Head of caudate nucleus (tissue), 42 donors: ENCODE measurements around the gene ERG.

Experiments
- DNase-seq, 42 donors: peaks; one replicate each; pipeline versions ENCODE4 v3.0.0 to v3.0.0-alpha.2; 2020 to 2021; ENCODE audit warnings: mixed read lengths in 7 of 42
- intact Hi-C: fragments of 100-400 bp; cut with DNase I; formaldehyde crosslinking; loops from one replicate; pipeline ENCODE4 v1.15.0; 2022

Gene ERG

DNA sequence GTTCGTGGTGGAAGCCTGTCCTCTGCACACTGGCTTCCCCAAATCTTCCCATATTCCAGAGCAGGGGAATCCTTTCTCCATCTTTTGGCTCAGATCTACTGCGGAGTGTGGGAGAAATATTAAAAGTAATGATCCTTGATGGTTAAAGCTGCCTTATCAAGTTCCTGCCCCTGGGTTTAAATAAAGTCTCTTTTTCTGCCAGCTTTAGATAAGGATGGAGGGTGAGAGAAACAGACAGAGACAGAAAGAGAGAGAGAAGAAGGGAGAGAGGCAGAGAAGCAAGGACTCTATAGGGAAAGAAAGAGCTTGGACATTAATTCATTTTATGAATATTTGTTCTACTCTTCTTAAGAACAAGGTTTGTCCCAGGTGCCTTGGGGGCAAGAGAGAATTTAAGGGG is 143.5 kb downstream of the ERG start:
- intact Hi-C loops, result loop anchor here (5.0 to 10.0 kb wide), 2 partner anchors 137 to 640 kb away; no protein-coding TSS in a partner anchor
- DNase-seq, result no peak

DNA sequence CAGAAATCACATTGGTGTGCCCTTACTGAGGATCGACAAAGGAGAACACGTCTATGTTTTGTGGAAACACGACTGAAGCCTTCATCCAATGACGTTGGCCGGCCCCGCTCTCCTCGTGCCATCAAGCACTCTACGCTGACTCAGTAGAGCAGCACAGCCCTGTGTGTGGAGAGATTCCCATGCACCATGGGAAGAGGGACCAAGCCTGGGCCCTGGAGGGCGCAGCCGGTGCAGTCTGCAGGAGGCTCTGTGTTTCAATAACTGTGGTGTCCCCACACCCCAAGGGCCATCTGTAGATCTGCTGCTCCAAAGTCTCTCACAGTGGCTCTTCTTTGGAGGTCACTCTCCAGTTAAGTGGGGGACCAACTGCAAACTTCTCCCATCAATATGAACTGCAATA is 144.0 kb downstream of the ERG start:
- no peak for DNase-seq
- intact Hi-C loops, result loop anchor here (10.0 kb wide), 1 partner anchor 639 kb away; no protein-coding TSS in a partner anchor

DNA sequence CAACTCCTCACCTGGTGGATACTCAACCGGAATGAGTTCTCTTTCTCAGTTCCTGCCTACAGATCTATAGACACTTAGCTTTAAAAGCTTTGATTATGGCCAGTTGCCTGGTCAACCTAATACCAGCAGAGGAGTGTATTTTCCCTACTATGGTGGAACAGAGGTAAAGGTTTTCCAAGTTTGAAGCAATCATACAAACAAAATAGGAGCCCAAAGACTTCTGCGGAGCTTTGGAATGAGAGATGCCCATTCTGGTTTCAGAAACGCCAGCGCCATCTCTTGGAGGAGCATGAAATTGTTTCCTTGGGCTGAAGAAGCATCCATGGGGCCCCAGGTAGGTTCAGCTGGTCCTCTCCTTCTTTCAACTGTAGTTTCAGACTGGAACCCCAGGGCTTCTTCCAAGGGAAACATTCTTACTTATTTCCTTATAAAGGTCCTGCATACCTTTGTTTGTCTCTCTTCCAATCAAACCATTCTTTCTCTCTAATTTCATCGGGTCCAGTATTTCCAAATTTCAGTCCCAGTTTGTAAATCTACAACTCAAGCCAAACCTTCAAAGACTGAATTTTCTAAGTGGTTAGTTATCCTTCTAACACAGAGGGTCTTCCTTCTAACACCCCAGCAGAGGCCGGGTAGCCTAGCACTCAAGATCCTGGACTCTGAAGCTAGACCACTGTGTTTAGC is 145.6 kb downstream of the ERG start:
- intact Hi-C loops, result loop anchor here (10.0 kb wide), 1 partner anchor 638 kb away; no protein-coding TSS in a partner anchor
- peak in 35 of 42 donors; percentile 12 to 76 (median 38) for DNase-seq

DNA sequence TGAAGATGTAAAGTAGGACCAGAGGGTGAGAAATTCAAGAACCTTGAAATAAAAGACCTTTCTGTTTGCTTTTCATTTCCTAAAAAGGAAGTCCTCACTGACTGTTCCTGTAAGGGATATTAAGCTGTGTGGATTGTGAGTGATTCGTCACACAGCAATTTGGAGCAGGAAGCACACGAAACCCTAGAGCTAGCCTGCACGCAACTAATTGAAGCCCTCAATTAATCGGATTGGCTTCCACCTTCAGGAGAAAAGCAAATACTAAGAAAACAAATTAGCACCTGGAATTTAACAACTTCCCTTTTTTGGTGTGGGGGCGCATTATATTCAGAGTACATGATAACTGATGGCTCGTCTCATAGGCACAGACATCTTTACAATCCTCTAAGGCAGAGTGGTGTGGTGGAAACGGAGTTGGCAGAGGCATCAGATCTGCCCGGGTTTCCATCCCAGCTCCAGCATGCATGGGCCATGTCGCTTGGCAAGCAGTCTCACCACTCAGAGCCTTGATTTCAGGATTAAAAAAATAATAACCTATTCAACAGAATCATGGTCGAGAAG is 146.2 kb downstream of the ERG start:
- peak in 1 of 42 donors; percentile 32 for DNase-seq
- intact Hi-C loops, result loop anchor here (10.0 kb wide), 1 partner anchor 637 kb away; no protein-coding TSS in a partner anchor

DNA sequence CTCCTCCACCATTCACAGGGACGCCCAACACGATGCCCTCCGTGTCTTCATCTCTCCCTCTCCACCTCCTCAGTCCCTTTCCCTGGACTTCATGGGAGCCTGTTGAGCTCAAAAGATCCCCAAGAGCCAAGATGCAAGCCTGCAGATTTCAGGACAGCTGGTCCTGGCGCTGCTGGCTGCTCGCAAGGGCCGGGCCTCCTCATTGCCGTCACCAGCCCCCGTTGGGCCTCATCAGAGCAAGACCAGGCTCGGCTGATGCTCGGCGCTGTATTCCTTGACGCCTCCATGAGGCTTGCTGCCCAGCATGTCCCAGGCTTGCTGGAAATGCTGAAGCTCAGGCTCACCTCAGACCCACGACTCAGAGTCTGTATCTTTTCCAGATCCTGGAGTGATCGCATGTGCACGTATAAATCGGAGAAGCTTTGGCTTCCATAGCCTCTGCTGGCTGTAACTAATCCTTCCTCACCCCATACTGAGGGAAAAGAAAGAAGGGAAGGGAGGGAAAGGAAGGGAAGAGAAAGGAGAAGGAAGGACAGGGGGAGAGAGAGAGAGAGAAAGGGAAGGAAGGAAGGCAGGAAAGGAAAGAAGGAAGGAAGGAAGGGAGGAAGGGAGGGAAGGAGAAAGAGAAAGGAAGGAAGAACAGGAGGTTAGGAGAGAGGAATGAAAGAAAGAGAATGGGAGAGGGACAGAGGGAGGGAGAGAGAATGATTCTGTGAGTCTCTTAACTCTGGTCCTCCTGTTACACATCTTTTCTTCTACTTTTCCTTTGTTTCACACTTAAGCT is 146.9 kb downstream of the ERG start:
- intact Hi-C loops, result loop anchor here (10.0 kb wide), 1 partner anchor 637 kb away; no protein-coding TSS in a partner anchor
- peak in 1 of 42 donors; percentile 30 for DNase-seq

DNA sequence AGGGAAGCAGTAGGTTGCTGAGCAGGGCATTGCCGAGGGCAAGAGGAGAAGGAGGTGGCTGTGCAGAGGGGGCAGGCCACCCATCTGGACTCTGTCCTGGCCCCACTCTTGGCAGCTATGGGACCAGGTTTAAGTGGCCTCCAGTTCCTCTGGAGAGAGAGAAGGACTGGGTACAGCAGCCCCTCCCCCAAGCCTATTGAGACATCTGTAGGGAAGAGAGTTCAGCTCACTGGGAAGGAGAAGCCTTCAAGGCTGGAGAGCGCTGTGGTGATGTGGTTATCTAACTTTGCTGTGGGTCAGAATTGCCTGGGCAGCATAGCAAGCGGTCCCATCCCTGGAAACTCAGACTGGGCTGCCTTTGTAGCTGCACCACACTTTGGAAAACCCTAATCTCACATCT is 147.6 kb downstream of the ERG start:
- intact Hi-C loops, result loop anchor here (10.0 kb wide), 1 partner anchor 636 kb away; no protein-coding TSS in a partner anchor
- no peak for DNase-seq

DNA sequence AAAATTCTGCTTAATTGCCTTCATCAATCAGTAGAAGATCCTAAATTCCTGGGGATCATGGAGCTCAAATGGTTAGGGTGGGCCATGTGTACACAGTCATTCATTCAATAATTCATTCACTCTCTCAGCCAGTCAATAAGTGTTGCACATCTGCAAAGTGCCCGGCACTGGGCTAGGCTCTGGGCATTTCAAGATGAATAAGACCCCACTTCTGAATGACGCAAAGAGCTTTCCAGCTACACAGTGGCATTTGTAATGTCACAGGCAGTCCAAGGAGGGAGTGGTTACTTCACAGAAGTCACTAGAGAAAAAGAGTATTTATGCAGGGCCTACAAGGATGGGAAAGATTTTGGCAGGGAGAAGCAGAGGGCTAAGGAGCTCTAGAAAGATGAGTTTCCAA is 148.3 kb downstream of the ERG start:
- DNase-seq, result peak in 1 of 42 donors; percentile 18
- intact Hi-C loops, result loop anchor here (10.0 kb wide), 1 partner anchor 635 kb away; no protein-coding TSS in a partner anchor

DNA sequence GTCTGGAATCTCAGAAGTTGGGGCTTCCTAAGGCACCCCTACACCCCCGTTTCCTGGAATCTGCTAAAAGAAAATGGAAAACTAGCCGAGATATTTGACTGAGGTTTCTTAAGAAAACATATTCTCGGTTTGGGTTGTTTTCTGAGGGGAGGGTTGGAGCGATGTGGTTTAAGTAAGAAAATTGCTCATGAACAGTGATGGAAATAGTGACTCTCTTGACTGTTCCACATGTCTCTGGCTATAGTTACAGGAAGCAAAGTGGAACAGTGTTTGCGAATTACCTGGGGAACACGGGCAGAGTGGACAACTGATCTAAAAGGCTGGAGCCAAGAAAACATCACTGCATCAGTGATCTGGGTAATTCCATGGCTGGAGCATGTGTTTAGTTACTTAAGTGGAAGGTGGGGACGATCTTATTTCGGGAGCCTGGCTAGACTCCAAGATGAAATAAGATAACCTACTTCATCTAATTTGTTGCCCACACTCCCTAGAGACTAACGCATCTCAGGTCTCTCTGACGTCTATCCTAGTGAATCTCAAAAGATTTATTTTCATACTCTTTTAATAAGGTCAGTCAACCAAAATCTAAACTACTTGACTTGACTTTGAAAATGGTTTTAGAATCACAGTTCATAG is 149.0 kb downstream of the ERG start:
- intact Hi-C loops, result no loop called here

DNA sequence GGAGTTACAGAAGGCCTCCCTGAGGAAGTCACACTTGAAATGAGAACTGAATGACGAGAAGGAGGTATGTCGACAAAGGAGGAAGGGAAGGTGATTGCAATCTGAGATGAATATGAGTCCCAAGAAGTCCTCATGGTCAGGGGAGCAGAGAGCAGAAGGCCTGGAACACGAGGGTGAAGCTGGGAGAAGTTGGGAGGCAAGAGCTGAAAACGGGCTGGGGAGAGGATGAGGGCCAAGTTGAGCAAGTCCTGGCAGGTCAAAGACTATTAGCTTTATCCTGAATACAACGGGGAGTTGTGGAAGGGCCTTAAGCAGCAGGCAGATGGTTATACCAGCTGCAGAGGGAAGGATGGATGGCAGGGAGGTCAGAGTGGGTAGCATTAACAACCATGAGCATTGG is 152.0 kb downstream of the ERG start:
- DNase-seq, result no peak
- intact Hi-C loops, result no loop called here

More for the DNA sequence above, 149.0 kb downstream of the ERG start:
- DNase-seq, result peak in 1 of 42 donors; percentile 24

DNA sequence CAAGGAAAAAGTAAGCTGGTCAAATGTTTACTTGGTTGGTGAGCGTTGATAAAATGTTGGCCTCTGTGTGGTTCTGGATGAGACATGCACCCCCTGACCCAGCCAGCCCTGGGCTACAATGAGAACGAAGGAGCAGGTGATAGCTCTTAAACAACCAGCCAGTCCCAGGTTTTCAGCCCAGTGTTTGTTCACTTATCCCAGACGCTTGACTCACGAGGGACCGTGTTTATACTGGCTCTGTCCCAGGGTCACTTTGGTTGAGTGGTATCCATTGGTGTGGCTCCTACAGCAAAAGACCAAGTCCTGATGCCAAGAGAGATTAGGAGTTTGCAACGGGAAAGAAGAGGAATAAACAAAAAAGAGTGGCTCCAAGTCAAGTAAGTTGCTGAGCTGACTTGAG is 154.6 kb downstream of the ERG start:
- intact Hi-C loops, result no loop called here
- no peak for DNase-seq

DNA sequence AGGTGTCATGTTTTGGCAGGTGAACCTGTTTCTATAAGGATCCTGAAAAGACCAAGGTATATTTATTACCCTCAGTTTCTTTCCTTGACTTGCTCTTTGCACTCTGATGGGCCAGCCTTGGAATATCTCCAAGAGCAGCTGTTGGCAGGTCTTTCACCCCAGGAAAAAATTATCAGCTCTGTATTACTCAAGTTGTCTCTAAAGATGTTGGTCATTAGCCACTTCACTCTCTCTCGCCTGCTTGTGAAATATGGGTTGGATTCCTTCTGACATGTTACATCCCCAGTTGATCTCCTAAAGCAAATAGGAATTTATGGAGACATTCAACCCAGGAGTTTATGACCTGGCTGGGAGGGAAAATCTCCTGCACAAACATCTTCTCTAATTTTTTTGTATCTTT is 155.5 kb downstream of the ERG start:
- DNase-seq, result no peak
- intact Hi-C loops, result no loop called here

DNA sequence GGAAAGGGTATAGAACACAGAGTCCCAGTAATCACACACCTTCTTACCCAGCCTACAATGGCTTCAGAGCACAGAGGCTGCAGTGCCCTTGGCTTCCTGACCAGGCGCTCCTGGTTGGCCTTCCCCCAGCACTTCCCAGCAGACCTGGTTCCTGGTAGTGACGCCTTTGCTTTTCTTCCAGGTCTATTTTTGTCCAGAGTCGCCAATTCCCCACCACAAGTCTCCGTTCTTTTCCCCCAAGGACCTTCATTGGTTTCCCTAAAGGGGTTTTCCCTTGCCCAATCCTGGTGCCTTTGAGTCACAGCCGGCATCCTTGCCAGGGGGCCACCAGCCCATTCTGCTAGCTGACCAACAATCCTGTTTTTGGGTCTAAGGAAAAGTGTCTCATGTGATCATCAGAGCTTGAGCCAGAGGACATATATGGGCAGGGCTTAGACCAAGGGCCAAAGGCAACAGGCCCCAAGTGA is 156.7 kb downstream of the ERG start:
- no peak for DNase-seq
- intact Hi-C loops, result no loop called here

DNA sequence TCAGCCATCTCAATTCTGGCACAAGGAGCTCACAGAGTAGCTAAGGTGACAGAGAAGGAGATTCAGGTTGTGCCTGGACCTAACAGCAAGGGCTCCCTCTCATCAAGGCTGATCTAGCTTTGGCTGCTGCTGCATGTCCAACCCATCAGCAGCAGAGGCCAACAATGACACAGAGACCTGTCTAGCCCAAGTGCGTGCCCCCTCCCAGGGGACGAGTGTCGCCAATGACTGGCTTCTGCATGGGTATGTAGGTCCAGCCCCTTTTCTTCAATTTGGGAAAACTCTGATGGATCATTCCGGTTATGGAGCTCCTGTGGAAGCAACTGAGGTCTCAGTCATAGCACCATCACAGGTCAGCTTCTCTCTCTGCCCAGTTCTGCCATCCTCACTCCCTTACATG is 158.1 kb downstream of the ERG start:
- no peak for DNase-seq
- intact Hi-C loops, result no loop called here

DNA sequence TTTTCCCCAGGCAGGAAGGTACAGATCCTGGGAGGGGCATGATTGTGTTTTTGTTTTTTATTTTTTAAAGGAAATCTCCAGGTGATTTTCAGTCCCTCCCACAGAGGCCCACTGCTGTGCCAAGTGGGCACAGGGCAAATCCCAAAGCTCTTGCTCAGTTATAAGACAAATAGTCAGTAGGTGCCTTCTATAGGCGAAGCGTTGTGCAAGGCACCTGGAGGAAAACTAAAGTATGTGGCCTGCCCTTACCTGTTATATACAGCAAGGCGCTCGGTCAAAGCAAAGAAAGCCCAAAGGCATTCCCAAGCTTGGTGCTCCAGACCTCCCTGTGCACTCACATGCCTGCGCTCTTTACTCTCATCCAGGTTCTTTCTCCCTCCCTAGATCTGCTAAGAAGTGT is 160.5 kb downstream of the ERG start:
- intact Hi-C loops, result no loop called here
- DNase-seq, result no peak

DNA sequence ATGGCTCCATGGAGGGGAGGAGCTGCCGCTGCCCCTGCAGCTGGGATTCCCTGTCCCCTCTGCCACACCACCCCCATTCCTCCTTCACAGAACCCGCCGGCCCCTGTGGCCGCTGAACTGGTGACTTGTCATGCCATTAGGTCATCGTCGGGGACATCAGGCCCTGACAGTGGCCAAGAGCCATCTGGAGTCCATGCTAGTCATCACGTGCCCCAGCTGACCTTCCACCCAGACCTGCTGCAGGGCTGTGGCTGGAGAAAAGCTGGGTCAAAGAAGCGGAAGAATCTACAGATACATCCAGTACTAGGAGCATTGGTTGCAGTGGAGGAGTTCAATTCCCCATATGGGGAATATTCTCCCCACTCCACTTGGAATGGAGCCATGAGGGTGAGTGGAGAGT is 163.4 kb downstream of the ERG start:
- DNase-seq, result peak in 7 of 42 donors; percentile 10 to 48 (median 18)
- intact Hi-C loops, result no loop called here

DNA sequence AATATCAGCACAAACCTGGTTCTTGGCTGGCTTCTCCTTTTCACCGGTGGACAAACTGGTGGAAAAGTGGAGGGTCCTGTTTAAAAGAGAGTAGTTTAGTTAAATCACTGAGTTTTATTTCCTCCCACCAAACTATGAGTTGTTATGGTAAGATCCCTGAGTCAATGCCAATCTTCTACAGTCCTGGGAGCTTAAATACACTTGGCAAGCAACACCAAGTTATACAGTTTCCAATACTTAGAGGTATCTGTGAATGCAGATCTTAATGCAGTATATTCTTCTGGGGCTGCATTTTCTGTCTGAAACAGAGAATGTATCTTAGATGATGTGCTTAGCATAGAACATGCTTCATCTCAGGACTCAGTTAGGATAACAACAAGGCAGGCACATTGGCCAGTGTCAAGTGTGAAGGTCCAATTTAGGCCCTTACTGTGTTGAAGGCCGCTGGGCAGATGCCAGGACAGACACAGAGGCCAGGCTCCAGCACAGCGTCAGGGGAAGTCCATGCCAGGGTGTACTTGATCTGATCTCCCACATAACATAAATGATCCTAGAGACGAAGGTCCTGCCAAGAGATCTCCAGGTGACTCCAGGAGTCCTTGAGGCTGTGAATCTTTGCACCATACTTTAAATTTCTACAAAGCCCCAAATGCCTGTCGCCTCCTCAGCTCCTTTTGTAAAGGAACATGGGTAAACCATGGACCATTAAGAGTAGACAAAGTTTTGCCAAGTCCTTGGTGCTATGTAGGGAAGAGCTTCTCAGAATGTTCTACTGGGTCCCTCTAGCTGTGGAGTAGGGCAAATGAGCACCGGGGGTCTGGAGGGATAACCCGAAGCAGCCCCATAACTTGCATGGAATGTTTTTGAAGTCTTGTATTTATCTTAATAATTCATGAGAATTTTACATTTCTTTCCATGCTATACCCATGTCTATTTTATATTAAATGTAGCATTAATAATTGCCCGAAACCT is 164.7 kb downstream of the ERG start:
- DNase-seq, result no peak
- intact Hi-C loops, result no loop called here

DNA sequence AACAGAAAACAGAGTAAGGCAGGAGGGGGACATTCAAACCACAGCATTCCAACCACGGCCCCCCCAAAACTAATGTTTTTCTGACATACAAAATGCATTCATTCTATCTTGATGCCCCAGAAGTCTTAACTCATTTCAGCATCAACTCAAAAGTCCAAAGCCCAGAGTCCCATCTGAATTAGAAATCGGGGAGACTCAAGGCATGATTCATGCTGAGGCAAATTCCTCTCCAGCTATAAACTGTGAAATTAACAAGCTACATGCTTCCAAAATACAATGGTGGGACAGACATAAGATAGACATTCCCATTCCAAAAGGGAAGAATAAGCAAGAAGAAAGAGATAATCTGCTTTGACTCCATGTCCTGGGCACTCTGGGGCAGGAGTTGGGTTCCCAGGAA is 167.6 kb downstream of the ERG start:
- no peak for DNase-seq
- intact Hi-C loops, result no loop called here
